PC-9 (cell line): ENCODE data around the gene CARHSP1.

ENCODE experiments used
- EZH2 ChIP-seq: fragments of 200-600 bp; sonication (generic); IDR thresholded peaks from 2 replicates; pipeline ENCODE4 v1.8.0; 2017; ENCODE audit warnings: antibody characterized with exemption, low read depth
- TF ChIP-seq, protein P1 (sequence below): fragments of 200-600 bp; sonication (generic); conservative IDR thresholded peaks from 2 replicates; pipeline ENCODE4 v1.6.1; 2017; ENCODE audit warnings: mixed run types, antibody characterized with exemption, mild to moderate bottlenecking, moderate library complexity

DNA sequence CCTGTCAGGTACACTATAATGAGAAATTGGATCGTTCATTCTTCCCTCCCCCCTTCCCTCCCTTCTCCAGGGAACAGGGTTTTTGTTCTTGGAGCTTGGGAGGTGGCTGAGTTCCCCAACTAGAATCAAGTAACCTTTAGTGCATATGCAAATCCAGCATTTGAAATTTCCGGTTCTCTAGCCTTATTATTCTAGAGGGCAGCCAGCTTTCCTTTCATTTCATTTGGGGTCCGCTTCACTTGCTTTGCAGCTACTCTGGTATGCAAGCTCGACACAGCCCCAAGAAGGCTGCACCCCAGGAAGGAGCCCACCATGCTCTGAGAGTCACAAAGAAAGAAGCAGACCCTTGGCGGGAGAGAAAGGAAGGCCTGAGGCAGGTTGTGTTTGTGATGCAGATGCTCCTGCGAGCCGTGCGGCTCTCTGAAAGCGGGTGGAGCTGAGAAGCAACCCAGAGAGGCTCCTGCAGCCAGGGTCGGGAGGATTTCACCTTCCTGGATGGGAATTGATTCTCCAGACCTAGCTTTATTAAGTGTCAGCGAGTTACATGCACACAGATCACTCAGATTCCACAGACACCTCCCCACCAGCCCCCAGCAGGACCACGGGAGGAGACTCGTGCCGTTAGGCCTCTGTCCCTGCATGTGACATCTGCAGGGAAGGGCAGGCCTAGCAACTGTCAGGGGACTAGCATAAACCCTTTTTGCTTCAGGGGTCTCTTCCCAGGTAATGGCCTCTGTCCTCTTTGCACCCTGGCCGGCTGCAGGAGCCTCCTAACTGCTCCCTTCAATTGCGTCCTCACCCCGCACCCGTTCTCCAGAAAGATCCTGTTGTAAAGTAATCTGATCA is 36.7 kb downstream of the CARHSP1 start:
- TF ChIP-seq, protein P1, sequence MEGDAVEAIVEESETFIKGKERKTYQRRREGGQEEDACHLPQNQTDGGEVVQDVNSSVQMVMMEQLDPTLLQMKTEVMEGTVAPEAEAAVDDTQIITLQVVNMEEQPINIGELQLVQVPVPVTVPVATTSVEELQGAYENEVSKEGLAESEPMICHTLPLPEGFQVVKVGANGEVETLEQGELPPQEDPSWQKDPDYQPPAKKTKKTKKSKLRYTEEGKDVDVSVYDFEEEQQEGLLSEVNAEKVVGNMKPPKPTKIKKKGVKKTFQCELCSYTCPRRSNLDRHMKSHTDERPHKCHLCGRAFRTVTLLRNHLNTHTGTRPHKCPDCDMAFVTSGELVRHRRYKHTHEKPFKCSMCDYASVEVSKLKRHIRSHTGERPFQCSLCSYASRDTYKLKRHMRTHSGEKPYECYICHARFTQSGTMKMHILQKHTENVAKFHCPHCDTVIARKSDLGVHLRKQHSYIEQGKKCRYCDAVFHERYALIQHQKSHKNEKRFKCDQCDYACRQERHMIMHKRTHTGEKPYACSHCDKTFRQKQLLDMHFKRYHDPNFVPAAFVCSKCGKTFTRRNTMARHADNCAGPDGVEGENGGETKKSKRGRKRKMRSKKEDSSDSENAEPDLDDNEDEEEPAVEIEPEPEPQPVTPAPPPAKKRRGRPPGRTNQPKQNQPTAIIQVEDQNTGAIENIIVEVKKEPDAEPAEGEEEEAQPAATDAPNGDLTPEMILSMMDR: no peak
- no peak for TF ChIP-seq EZH2
